Measurements from ENCODE around the gene REC8. TPM values are rescaled to one million over a fixed set of nuclear protein-coding genes. Genes with fewer than 3 reads are reported as not detected.
"Not testable (repeated sequence)": the region's sequence is repeated elsewhere in the genome, so short reads cannot be mapped to it uniquely, and the experiment has no call there.

REC8 gene
- total and polyA plus RNA-seq, 12 donors: 2.5 to 17.7 (median 4.3) TPM

- TF ChIP-seq, protein P1, sequence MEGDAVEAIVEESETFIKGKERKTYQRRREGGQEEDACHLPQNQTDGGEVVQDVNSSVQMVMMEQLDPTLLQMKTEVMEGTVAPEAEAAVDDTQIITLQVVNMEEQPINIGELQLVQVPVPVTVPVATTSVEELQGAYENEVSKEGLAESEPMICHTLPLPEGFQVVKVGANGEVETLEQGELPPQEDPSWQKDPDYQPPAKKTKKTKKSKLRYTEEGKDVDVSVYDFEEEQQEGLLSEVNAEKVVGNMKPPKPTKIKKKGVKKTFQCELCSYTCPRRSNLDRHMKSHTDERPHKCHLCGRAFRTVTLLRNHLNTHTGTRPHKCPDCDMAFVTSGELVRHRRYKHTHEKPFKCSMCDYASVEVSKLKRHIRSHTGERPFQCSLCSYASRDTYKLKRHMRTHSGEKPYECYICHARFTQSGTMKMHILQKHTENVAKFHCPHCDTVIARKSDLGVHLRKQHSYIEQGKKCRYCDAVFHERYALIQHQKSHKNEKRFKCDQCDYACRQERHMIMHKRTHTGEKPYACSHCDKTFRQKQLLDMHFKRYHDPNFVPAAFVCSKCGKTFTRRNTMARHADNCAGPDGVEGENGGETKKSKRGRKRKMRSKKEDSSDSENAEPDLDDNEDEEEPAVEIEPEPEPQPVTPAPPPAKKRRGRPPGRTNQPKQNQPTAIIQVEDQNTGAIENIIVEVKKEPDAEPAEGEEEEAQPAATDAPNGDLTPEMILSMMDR (IDR thresholded peaks at IDR 0.05): no peak
- ATAC-seq: no peak
- peaks cover 0 to 26% (median 6%) of the 10 kb centered on the region in 9 donors for H3K36me3 ChIP-seq
- intact Hi-C loops (cut with DNase I): no loop called here
- no peaks in the 10 kb centered on the region for H3K27me3 ChIP-seq
- H3K27ac ChIP-seq: no peak overlapping the region
- DNase-seq: no peak
- H3K9me3 ChIP-seq: no peaks in the 10 kb centered on the region
- H3K4me1 ChIP-seq: peaks cover 0 to 22% (median 15%) of the 10 kb centered on the region in 9 donors
- H3K4me3 ChIP-seq: no peak overlapping the region
- WGBS, 2 donors: 60 to 61% methylated on average over 3 of the region's 3 CpGs
These were observed 47.6 kb downstream of the REC8 start for GRCh38 chr14:24219521-24219920.

DNA sequence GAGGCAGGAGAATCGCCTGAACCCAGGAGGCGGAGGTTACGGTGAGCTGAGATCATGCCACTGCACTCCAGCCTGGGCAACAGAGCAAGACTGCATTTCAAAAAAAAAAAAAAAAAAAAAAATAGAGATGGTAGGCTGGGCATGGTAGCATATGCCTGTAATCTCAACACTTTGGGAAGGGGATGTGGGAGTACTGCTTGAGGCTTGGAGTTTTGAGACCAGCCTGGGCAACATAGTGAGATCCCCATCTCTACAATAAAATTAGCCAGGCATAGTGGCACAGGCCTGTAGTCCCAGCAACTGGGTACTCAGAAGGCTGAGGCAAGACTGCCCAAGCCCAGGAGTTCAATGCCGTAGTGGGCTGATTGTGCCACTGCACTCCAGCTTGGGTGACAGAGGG is 51.1 kb downstream of the REC8 start:
- 97 to 98% methylated on average over 4 of the region's 4 CpGs for WGBS, 2 donors

DNA sequence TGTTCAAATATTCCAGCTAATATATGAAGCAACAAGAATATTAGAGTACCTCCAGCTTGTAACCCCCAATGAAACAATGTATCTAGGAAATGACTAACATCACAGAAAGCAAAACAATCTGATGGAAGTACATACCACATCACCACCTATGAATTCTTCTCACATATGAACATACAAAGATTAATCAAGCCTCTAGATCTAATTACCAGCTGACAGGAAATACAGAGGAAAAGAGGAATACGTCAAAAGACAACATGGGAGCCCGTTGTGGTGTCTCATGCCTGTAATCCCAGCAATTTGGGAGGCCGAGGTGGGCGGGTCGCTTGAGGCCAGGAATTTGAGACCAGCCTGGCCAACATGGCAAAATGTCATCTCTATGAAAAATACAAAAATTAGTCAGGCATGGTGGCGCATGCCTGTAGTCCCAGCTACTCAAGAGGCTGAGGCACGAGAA is 52.8 kb downstream of the REC8 start:
- intact Hi-C loops (cut with DNase I): loop anchor here in 1 of 10 donors (5.0 kb wide), 1 partner anchor 213 kb away; no protein-coding TSS in a partner anchor
- WGBS, 2 donors: 72 to 82% methylated on average over 7 of the region's 7 CpGs
- peak in 4 of 8 donors; percentile 23 to 77 (median 71) for ATAC-seq

More for the DNA sequence above, 51.1 kb downstream of the REC8 start:
- H3K27ac ChIP-seq; intact Hi-C loops (cut with DNase I); ATAC-seq; DNase-seq; H3K27me3 ChIP-seq; H3K4me3 ChIP-seq; H3K9me3 ChIP-seq: not testable (repeated sequence)
- Histone ChIP-seq H3K4me1 (peaks cover 0 to 18% (median 4%) of the 10 kb centered on the region in 9 donors), H3K36me3 (peaks cover 0 to 29% (median 3%) of the 10 kb centered on the region in 9 donors)

GRCh38 chr14:24226473-24226872 is 54.6 kb downstream of the REC8 start:
- no peak overlapping the region for H3K4me3 ChIP-seq
- 71 to 79% methylated on average over 1 of the region's 1 CpG for WGBS, 2 donors
- TF ChIP-seq, protein P1 (IDR thresholded peaks at IDR 0.05): no peak
- peaks cover 6 to 27% (median 15%) of the 10 kb centered on the region in 9 donors for H3K4me1 ChIP-seq
- no peak for DNase-seq
- no peak for ATAC-seq
- no peaks in the 10 kb centered on the region for H3K27me3 ChIP-seq
- intact Hi-C loops (cut with DNase I): loop anchor here in 1 of 10 donors (5.0 kb wide), 1 partner anchor 211 kb away; no protein-coding TSS in a partner anchor
- H3K27ac ChIP-seq: no peak overlapping the region
- peaks cover 0 to 22% (median 0%) of the 10 kb centered on the region in 9 donors for H3K36me3 ChIP-seq
- no peaks in the 10 kb centered on the region for H3K9me3 ChIP-seq

More for the DNA sequence above, 52.8 kb downstream of the REC8 start:
- DNase-seq: no peak
- H3K27me3 ChIP-seq: no peaks in the 10 kb centered on the region
- no peaks in the 10 kb centered on the region for H3K9me3 ChIP-seq
- peaks cover 0 to 18% (median 4%) of the 10 kb centered on the region in 9 donors for H3K4me1 ChIP-seq
- H3K4me3 ChIP-seq: no peak overlapping the region
- H3K36me3 ChIP-seq: peaks cover 0 to 26% (median 0%) of the 10 kb centered on the region in 9 donors
- TF ChIP-seq, protein P1 (IDR thresholded peaks at IDR 0.05): no peak
- H3K27ac ChIP-seq: peak overlapping the region in 6 of 10 donors; percentile 17 to 67 (median 44)

DNA sequence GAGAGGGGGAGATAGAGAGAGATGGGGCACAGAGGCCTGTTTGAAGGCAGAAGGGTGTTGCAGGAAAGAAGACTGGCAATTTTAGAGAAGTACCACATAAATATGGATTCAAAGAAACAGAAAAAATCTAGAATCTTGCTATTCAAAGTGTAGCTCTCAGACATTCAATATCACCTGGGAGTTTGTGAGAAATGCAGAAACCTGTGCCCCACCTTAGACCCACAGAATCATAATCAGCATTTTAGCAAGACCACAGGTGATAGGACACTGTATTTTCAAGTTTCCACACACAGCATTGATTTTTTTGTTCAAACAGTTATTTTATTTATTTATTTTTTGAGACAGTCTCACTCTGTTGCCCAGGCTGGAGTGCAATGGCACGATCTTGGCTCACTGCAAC is 57.0 kb downstream of the REC8 start:
- Histone ChIP-seq H3K4me3 (no peak overlapping the region), H3K27ac (no peak overlapping the region), H3K36me3 (peaks cover 0 to 22% (median 0%) of the 10 kb centered on the region in 9 donors), H3K27me3 (no peaks in the 10 kb centered on the region), H3K9me3 (no peaks in the 10 kb centered on the region), H3K4me1 (peaks cover 16 to 39% (median 26%) of the 10 kb centered on the region in 9 donors)
- ATAC-seq: no peak
- 0 to 35% methylated on average over 1 of the region's 1 CpG for WGBS, 2 donors
- intact Hi-C loops (cut with DNase I): loop anchor here in 1 of 10 donors (5.0 kb wide), 1 partner anchor 208 kb away; no protein-coding TSS in a partner anchor
- no peak for DNase-seq
- TF ChIP-seq, protein P1 (IDR thresholded peaks at IDR 0.05): no peak
